ENCODE results near the gene PRKAR2B.

Gene PRKAR2B

DNA sequence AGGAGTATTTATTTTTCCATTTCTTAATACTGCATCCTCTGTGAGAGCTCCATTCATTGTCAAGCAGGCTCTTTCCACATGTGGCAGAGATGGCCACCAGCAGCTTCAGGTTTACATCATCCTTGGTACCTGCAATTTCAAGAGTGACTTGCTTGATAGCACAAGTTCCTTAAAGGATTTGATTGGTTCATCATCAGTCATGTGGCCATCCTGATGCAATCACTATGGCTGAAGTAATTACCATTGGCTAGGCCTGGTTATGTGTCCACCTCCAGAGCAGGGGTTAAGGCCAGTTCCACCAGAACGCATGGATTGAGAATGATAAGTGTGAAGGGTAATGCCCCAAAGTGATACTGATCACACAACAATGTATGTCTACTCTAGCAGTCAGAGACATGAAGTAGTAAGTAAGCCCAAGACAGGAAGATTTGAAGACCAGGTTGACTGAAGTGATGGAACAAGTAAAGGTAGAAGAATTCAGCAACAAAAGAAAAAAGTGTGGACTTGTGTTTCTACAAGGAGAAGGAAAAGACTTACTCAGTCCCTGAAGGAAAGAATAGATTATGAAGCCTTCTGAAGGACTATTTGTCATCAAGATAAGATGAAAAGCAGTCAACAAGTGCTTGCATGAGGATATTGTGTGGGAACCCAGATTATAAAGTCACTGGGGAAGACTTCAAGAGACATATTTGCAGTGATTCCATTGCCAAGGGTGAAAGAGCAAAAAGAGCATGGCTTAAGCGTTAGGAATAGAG, 26.4 kb upstream of the PRKAR2B start:
- no peak for TF ChIP-seq ZNF274 (IDR thresholded peaks at IDR 0.05; ENCODE audit: low read depth, low read length)
- no peak overlapping the region for H3K4me3 ChIP-seq (ENCODE audit: low read length)

DNA sequence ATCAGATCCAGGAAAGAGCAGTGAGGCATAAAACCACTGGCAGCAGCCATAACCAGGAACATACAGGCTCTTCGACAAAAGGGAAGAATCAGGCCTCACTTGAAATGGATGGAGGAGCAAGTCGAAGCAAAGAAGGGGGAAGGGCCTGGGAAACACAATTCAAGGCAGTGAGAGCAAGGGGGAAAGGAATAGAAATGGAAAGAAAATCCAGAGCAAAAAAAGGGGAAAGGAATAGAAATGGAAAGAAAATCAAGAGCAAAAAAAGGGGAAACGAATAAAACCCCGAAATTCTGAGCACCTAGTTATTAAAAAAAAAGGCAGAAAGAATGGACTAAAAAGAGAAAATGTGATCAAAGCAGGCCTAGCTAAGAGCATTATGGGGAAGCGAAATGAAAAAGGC, 24.1 kb upstream of the PRKAR2B start:
- no peak for TF ChIP-seq ZNF274 (IDR thresholded peaks at IDR 0.05; ENCODE audit: low read depth, low read length)
- no peak overlapping the region for H3K4me3 ChIP-seq (ENCODE audit: low read length)

DNA sequence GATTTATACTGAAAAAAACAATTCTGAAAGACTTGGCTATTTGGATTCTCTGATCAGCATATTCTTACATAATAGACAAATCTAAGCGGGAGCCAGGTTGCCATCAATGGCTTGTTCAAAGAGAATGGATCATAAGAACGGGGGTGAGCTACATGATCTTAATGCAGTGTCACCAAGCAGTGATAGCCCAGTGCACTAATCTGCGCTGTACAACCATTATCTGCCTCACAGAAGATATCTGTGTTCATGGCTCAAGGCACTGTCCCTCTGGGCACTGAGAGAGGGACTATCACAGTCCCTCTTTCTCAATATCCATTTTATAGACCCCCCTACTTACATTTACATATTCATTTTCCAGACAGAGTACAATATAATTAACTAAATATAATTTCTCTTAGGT, 22.9 kb upstream of the PRKAR2B start:
- no peak for TF ChIP-seq ZNF274 (IDR thresholded peaks at IDR 0.05; ENCODE audit: low read depth, low read length)

DNA sequence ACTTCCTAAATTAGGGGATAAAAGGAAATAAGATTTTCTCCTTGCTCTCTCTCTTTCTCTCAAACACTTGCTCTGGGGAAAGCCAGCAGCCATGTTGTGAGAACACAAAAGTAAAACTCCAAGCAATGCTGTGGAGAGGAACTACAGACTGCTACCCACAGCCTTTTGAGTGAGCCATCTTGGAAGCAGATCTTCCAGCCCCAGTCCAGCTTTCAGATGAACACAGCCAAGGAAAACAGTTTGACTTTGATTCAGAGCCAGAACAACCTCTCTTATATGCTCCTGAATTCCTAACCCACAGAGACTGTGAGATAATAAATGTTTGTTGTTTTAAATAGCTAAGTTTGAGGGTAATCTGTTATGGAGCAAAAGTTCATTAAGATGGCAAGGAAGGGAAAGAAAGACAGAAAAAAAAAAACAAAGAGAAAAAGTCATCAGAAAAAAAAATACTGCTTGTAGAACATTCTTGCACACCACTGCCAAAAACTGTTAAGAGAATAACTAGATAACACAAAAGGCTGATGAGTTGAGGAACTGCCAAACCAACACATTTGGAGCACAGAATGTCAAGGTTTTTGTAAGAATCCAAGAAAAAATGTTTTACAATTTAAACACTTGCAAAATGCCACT, 20.9 kb upstream of the PRKAR2B start:
- no peak for TF ChIP-seq ZNF274 (IDR thresholded peaks at IDR 0.05; ENCODE audit: low read depth, low read length)
- H3K4me3 ChIP-seq (ENCODE audit: low read length) = no peak overlapping the region

More for the DNA sequence above, 22.9 kb upstream of the PRKAR2B start:
- no peak overlapping the region for H3K4me3 ChIP-seq (ENCODE audit: low read length)

DNA sequence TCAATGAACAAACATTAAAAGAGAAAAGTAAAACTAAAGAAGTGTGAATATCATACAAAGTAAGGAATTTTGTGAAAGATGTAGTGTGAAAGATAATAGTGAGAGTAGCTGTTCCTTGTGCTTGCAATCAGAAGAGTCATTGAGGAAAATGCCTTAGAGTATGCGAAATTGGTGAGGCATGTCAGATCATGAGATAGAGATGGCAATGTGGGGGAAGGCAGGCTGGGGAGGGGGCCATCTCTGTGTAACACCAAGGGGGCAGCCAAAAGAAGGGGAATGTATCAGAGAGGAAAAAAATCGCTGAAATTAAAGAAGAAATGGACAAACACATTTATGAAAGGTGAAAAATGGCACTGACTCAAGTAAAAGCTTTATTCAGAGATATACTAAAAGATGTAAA, 19.6 kb upstream of the PRKAR2B start:
- no peak overlapping the region for H3K4me3 ChIP-seq (ENCODE audit: low read length)
- TF ChIP-seq ZNF274 (IDR thresholded peaks at IDR 0.05; ENCODE audit: low read depth, low read length) = no peak

DNA sequence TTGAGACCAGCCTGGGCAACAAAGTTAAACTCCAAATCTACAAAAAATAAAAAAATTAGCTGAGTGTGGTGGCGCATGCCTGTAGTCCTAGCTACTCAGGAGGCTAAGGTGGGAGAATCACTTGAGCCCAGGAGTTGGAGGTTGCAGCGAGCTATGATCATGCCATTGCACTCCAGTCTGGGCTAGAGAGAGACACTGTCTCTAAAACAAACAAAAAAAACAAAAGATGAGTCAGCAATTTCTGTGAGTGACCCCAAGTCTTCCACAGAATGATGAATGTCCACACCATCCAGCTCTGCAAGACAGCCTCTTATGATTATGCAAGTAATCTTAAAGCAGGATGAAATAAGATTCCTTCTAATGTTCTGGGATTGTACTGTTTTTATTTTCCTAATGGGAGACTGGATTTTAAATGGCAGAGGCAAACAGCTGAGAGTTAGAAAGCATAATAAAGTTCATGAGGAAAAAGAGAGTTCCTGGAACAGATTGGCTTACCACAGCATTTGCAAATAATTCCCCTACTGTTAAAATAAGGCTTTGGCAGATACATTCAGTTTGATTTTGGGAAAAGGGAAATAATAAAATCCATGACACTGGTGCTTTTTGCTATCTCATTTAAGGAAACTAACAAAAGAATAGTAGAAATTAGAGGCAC, 18.9 kb upstream of the PRKAR2B start:
- TF ChIP-seq ZNF274 (IDR thresholded peaks at IDR 0.05; ENCODE audit: low read depth, low read length) = no peak
- H3K4me3 ChIP-seq (ENCODE audit: low read length) = no peak overlapping the region

DNA sequence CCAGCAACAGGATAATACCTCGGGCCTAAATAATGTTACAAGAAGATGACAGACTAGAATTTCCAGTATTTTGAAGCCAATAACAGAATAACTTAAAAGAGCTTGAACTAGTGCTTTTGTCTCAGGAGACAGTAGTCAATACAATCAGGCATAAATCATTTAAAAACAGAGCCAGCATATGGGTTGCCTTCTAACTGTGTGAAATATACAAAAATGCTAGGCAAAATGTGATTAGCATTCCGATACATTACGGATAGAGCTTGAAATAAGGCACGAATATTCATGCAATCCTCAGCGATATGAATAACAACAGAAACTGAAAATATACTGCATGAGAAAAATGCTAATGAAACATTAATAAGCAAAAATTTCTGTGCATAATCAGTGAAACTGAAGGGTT, 18.3 kb upstream of the PRKAR2B start:
- TF ChIP-seq ZNF274 (IDR thresholded peaks at IDR 0.05; ENCODE audit: low read depth, low read length) = no peak
- no peak overlapping the region for H3K4me3 ChIP-seq (ENCODE audit: low read length)

DNA sequence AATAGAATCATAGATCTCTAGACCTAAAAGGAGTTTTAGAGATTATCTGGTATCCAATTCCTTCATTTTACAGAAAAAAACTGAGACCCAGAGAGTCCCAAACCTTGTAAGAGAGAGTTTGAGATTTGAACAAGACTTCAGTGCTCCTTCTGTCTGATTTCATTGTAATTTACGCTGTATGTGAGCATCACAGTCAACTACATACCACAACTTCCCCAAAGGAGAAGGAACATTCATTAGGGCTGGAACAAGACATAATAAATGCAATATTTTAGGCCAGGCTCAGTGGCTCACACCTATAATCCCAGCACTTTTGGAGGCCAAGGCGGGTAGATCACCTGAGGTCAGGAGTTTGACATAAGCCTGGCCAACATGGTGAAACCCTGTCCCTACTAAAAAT, 17.3 kb upstream of the PRKAR2B start:
- no peak for TF ChIP-seq ZNF274 (IDR thresholded peaks at IDR 0.05; ENCODE audit: low read depth, low read length)
- H3K4me3 ChIP-seq (ENCODE audit: low read length) = no peak overlapping the region

DNA sequence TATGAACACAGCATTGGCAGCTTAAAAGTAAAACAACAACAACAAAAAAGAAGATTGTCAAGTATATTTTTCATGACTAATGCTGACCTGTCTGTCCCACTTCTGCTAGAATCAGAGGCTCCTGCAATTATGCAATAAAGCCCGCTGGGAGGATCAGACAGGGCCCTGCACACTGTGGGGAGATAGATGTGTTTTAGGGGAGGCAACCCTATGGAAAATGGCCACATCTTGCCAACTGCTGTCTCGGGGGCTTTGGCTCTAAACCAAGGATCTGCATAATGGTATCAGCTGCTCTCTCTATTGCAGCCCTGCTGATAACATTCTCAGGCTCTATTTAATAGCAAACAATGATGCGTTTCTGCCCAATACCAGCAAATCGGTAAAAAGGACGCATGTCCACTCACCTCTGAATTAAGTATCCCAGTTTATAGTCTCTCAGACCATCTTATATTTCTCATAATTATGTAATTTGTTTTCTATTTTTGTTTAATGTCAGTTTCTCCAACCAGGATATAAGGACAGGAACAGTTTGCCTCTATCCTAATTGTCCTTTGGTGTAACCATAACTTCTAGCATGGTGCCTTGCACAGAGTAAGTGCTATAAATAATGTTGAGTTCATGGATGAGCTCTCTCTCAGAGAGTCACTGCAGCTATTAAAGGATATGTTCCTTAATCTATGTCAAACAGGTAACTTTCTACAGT, 15.3 kb upstream of the PRKAR2B start:
- TF ChIP-seq ZNF274 (IDR thresholded peaks at IDR 0.05; ENCODE audit: low read depth, low read length) = no peak
- H3K4me3 ChIP-seq (ENCODE audit: low read length) = no peak overlapping the region

DNA sequence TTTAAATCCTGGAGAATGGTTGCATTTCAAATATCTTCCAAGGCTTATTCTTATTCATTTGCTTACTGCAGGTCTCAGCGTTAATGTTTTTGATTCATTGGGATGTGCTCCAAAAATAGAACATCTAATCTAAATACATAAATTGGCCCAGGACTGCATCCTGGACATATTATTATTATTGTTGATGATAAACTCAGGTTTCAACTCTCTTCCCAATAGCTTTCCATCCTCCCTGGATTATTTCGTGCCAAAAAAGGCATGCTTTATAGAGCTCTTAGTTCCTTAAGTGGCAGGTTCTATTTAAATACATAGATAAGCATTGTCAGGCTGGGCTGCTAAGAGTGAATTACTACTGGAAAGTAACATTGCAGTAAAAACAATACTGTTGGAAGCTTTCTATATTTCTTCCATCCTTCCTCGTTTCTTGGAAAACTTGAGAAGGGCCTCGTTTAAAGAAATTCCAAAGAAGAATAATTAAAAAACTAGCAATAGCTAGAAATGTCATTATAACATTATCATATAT, 14.7 kb upstream of the PRKAR2B start:
- H3K4me3 ChIP-seq (ENCODE audit: low read length) = no peak overlapping the region
- TF ChIP-seq ZNF274 (IDR thresholded peaks at IDR 0.05; ENCODE audit: low read depth, low read length) = no peak

DNA sequence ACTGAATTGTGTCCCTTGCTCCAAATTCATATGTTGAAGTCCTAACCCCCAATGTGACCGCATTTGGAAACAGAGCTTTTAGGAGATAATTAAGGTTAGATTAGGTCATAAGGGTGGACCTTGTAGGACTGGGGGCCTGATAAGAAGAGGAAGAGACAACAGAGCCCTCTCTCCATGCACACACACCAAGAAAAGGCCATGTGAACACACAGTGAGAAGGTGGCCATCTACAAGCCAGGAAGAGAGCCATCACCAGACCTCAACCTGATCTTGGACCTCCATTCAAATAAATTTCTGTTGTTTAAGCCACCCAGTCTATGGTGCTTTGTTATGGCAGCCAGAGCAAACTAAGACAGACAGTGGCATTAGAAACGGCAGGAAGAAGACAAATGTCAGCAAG, 12.5 kb upstream of the PRKAR2B start:
- no peak for TF ChIP-seq ZNF274 (IDR thresholded peaks at IDR 0.05; ENCODE audit: low read depth, low read length)
- no peak overlapping the region for H3K4me3 ChIP-seq (ENCODE audit: low read length)

DNA sequence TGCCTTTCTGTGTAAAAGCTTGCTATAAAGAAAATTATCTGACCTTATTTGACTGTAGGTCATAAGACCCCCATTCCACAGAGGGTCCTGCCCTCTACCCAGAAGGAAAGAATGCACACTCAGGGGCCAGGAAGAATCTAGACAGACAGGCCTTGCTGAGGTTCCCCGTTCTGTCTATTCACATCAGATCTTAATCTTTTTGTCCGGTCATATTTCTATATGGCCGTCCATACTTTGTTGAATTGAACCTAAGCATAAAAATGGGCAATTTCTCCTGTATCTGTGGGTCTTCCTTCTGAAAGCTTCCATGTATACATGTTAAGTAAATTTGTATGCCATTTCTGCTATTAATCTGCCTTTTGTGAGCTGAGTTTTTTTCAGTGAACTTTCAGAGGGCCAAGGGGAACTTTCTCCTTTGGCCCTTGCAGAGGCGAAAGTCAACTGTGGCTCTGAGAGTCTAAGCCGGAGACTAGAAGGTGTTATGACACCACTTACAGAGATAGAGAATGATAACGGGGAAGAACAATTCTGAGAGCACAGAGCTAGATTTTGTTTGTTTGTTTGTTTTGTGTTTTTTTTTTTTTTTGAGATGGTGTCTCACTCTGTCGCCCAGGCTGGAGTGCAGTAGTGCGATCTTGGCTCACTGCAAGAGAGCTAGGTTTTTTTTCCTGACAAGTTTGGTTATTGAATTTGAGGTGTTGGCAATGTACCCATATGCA, 11.6 kb upstream of the PRKAR2B start:
- H3K4me3 ChIP-seq (ENCODE audit: low read length) = no peak overlapping the region
- TF ChIP-seq ZNF274 (IDR thresholded peaks at IDR 0.05; ENCODE audit: low read depth, low read length) = no peak

DNA sequence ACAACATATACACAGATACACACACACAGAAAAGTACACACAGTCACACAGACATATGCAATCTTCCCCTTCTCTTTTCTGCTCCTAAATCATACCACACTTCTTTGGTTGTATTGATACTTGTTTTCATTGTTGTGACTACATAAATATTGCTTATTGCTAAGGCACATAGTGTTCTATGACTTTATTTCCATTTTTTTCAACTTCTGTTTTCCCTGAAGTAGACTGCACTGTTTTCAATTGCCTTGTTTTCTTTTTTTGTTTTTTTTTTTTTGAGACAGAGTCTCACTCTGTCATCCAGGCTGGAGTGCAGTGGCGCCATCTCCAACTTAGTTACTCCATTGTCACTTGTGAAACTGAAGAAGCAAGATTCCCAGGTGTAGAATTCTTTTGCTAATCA, 10.0 kb upstream of the PRKAR2B start:
- TF ChIP-seq ZNF274 (IDR thresholded peaks at IDR 0.05; ENCODE audit: low read depth, low read length) = no peak
- H3K4me3 ChIP-seq (ENCODE audit: low read length) = no peak overlapping the region

DNA sequence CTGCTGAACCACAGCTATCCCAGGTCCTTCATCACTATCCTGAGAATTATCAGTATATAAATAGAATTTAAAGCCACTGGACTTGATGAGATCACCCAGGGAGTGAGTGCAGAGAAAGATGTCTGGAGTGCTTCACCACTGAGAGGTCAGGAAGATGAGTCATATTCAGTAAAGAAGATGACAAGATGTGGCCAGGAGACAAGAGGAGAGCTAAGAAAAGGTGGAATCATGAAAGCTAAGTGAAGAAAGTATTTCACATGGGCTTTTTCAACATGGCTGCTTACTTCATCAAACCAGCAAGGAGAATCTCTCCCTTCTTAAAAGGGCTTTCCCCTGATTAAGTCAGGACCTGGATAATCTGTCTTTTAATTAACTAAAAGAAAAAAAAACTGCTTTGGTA, 9.1 kb upstream of the PRKAR2B start:
- no peak overlapping the region for H3K4me3 ChIP-seq (ENCODE audit: low read length)
- no peak for TF ChIP-seq ZNF274 (IDR thresholded peaks at IDR 0.05; ENCODE audit: low read depth, low read length)

All from GM08714 (cell line).